Stimulated activated CD8-positive, alpha-beta memory T cell treated with anti-CD3 and anti-CD28 coated beads, Interleukin-12 subunit alpha, Interleukin-12 subunit beta, amount 100 ng/mL, for 24 hours (primary cell): ENCODE data around the gene AUTS2.
"Not testable (repeated sequence)": the region's sequence is repeated elsewhere in the genome, so short reads cannot be mapped to it uniquely, and the experiment has no call there.

Source experiments
- DNase-seq: peaks from one replicate; pipeline ENCODE4 v3.0.0-alpha.2; 2020; ENCODE audit errors: extremely low read depth

Gene AUTS2

DNA sequence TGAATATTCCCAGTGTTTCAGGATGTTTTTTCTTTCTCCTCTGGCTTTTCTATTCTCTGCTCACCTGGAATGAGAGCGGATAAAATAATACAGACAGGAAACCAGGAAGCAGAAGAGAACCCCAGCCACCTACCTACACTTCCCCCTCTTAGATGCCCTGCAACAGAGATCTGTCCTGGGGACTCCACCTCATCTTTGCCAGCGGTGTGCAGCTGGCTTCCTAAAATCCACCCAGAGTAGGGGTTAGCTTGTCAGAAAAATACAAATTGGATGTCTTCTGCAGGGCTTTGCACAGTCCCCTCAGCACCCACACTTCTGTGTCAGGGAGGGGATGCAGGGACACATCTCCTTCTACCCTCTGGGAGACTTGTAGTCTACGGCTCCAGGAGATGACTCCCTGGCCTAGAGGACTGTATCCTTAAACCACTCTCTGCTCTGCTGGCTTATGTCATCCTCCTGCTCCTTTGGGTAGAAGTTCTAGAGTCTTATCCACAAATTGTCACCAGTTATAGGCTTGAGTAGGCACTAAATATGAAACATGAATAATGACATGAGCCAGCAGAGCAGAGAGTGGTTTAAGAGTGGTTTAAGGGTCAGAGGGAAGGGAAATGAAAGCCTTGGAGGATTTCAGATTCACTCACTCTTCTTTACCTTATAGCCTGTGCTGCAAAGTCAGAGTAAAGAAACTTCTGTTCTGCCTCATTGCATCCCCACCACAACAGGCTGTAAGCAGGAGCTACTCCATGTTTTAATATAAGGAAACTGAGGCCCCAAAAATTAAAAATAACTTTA is 749.4 kb downstream of the AUTS2 start:
- no peak for DNase-seq

DNA sequence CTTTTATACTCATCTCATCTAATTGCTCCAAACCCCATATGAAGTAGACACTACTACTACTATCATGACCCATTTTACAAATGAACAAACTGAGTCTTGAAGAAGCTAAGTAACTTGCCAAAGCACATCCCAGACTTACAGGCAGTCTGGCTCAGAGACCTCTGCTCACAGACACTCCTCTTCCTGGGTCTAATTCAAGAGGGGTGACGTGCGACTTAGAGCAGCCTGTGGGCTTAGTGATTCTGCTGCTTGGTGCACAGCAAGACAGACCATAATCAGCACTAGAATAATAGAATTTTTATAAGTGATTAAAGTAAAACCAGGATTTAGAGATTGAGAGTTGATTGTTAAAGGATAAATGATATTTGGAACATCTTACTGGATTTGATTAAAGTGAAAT is 750.8 kb downstream of the AUTS2 start:
- DNase-seq = no peak

DNA sequence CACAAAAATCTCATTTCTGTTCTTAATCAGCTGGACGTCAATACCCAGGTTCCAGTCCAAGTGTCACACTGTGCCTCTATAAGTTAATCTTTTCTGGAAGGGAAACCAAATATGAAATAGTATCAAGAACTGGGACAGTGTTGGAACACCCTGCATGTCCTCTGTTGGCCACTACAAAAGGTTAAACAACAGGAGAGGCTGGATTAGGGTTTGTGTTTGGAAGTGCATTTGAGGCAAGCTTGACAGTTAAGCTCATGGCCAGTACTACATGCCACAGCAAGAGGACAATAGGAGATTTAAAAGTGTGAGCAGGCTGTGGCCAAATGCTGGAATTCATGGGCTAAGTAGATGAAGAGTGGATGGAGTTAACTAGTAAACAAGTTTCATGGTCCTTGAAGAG is 751.5 kb downstream of the AUTS2 start:
- no peak for DNase-seq

DNA sequence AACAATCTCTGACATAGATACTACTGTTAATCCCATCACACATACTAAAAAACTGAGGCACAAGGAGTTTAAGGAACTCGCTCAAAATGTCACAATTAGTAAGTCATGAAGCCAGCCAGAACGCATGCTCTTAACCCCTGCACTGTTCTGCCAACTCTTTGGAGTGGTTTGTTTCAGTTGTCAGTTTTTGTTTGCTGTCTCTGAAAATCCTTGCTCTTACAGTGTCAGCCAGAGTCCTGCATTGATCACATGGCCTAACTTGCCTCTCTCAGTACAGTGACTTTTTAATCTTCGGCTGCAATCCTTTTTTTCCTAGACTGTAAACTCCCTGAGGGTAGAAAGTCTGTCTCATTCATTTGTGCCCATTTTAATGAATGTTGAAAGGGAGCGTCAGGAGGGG is 753.8 kb downstream of the AUTS2 start:
- DNase-seq = no peak

DNA sequence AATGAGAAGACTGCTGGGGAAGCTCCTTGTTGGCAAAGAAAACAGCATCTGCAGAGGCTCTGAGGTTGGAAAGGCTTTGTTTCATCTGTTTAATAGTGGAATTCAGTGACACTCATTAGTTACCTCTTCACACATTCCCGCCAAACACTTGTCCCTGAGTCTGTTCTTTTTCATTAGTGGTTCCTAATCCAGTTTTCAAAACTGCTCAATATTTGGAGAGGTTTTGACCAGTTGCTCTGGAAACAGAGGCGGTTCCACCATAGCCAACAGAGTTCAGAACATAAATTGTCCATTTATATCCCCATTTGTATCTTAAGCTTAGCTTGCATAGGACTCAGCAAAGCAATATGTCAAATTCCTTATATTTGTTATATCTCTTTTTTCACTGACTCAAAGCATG is 754.6 kb downstream of the AUTS2 start:
- no peak for DNase-seq

DNA sequence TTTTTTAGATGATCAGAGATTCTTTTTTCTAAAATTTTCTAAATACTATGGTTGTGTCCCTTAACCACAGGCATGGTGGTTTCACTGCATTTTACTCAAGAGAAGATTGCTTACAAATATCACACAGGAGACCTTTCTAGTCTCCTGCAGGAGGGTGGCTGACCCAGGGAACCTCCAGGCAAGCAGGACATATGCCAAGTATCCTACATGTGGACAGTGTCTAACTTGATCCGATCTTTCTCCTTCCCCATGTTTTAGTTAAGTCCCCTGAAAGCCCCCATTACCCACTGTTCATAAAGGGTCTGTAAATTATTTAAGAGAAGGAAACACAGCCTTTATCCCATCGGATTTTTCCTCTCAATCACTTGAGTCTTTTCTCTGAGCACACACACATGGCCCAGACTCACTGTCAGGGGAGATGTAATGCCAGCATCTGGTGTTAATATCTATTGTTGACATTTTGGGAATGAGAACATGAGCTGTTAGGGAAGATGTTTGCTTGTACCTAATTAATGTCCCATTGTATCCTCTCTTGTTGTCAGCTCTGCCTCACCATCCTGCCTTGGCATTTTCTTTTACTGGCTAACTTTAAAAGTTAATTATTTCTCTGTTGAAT is 755.2 kb downstream of the AUTS2 start:
- no peak for DNase-seq

DNA sequence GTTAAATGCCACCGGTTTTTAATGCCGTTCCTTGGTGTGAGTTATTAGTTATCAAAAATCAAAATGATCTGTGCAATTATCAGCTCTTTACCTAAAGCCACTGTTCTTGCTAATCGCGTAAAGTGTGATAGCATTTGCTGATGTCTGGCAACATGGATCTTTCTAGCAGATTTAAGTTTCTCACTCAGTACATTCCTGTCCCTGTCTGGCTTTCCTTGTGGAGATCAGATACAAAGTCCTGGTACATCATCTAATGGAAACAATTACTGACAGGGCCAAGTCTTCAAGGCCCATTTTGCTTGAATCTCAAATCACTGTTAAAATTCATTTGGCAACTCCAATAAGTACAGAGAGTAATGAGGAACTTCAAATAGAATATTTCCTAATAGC is 755.7 kb downstream of the AUTS2 start:
- no peak for DNase-seq

DNA sequence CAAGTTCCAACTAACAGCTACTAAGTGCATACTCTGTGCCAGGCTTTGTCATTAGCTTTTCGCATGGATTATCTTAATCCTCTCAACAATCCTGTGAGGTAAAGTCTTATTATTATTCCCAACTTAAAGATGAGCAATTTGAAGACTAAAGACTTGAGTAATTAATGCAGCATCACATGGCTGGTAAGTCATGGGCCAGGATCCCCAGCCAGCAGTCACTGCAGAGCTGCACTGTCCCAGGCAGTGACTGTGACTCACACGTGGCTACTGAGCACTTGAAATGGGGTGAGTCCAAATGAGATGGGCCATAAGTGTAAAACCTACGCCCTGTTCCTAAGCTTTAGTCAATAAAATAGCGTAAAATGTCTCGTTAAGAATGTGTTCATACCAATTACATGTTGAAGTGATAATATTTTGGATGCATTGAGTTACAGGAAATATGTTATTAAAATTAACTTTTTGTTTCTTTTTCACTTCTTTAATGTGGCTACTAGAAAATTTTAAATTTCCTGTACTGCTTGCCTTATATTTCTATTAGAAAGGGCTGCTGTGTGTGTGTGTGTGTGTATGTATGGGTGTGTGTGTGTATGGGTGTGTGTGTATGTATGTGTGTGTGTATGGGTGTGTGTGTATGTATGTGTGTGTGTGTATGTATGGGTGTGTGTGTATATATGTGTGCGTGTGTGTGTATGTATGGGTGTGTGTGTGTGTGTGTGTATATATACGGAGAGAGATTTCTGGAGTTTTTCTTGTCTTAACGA is 756.3 kb downstream of the AUTS2 start:
- no peak for DNase-seq

DNA sequence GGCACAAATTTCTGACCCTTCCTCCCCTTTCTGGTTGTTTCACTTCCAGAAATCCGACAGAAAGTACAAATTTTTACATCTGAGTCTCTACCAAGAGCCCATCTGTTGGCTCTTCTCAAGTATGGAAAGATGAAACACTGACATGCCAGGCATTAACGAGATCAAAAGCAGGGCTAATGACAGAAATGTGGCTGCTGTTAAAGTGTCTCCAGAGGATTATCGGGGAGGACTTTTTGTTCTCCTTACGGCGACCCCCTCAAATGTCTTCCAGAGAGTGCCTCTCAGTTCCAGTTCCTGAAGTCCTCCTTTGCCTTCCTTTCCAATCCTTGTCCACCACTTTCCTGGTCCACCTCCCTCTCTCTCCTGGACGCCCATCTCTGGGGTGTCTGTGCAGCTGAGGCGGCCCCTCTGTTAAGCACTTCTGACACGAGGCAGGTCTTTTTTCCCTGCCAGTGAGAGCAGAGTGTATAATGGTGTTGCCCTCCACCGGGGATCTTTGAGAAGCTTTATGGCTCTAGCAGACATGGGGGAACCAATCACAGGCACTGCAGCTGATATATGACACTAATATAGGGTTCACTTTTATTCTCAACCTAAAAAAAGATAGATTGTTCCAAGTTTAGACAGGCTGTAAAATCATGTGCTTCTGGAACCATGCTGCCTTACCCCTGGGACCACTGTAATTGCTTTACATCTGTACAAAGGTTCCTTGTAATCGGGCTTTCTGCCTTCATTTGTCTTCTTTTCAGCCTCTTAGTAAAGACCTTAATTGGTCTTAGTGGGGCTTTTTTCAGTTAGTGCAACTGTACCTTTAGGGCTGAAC is 757.1 kb downstream of the AUTS2 start:
- no peak for DNase-seq

DNA sequence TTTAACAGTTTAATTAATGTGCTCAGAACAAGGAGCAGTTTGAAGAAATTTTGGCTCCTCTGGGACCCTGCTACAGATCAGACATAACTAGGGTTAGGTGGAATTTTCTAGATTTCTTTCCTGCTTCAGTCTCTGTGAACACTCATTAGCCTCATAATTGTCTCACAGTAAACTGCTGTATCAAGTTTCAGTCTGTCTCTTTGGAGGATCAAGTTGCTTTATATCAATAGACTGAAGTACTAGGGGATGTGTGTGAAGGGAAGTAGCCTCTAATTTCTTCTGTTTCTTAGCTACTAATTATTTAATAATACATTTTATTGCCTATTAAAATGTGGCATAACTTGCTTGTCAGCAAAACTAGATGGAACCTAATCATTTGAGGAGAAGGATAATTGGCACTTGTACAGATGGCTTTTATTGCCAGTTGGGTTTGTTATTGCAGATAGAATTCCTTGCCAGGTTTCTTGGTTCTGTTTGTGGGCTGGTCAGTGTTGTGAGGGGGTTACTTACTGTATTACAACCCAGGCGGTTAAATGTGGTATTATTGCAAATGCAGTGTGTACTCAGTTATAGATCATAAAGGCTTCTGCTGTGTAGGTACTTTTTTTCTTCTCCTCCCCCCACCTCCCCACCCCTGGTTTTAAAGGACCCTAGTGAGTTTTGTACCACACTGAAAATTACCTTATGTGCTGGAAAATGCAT is 758.0 kb downstream of the AUTS2 start:
- DNase-seq = no peak

DNA sequence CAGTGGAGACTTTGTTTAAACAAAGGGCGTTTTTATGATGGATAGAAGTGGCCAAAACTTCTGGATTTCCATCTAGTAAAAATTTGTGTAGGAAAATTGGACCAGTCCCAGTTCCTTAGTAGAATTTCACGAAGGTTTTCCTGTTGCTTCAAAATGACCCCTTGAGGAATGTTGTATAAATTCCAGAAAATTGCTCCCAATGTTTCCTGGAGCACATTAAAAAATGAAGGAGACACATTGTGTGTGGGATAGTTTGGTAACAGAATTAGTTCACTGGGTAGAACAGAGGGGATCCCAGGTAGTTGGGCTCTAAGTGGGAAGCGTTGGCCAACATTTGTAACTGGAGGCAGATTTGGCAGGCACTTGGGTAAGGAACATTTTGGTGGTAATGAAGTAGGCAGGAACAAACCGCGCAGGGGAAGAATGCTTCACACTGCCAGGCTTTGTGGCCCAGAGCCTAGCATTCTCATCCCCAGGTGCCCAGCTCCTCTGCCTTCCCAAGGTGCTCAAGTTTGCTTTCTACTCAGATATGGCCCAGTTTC is 758.6 kb downstream of the AUTS2 start:
- DNase-seq = no peak

DNA sequence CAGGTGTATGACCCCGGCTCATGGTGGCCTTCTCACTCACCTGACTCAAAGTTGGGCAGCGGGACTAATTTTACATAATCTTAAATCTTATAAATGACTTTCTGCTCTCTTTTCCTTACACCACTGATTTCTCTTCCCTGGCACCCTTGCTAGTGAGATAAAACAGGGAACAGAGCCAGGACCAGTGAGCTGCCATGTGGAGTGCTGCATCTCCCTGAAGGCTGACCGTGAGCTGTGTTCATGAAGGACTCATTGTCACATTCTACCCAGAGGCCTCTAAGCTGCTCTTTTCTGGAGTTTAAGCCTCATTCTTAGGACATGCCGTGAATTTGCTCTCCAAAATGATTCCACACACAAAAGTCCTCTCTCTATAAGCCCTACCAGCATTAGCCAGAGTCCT is 762.3 kb downstream of the AUTS2 start:
- no peak for DNase-seq

DNA sequence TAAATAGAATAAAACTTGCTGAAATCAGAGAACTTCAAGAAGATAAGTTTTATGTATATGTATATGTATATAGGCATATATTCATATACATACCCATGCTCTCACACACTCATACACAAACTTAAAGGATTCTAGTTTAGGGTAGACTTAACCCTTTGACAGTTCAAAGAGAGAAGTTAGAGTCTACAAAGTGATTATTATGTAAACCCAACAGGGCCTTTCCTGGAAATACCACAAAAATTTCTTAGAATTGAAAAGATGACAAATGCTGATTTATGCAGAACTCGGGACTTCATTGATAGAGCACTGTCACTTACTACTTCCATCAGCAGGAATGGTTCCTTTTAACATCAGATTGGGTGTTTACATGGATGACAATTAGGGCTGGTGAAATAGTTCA is 763.5 kb downstream of the AUTS2 start:
- DNase-seq = no peak

DNA sequence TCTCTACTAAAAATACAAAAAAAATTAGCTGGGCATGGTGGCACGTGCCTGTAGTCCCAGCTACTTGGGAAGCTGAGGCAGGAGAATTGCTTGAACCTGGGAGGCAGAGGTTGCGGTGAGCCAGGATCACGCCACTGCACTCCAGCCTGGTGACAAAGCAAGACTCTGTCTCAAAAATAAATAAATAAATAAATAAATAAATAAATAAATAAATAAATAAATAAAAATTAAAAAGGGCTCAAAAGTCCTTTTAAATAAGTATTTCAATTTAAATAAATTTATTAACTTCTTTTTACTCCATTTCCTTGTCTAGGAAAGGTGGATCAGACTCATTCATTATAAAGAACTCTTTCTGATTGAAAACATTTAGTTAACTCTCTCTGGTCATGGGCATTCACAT is 766.1 kb downstream of the AUTS2 start:
- not testable (repeated sequence) for DNase-seq

DNA sequence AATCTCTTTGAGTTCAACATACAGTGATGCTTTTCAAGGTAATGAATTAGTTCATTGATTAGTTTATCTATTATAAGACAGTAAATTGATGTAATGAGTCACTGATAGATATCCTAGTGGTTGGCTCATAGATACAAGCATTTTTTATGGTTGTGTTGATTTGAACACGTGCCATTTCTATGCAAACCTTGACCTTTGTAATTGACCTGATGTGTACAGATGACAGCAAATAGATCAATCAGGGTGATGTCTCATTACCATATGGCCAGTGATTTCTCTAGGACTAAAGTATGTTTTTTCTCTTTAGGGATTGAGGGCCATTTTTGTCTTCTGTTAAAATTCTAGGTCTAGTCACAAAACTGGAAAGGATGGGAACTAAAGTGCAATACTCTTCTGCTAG is 773.4 kb downstream of the AUTS2 start:
- no peak for DNase-seq

DNA sequence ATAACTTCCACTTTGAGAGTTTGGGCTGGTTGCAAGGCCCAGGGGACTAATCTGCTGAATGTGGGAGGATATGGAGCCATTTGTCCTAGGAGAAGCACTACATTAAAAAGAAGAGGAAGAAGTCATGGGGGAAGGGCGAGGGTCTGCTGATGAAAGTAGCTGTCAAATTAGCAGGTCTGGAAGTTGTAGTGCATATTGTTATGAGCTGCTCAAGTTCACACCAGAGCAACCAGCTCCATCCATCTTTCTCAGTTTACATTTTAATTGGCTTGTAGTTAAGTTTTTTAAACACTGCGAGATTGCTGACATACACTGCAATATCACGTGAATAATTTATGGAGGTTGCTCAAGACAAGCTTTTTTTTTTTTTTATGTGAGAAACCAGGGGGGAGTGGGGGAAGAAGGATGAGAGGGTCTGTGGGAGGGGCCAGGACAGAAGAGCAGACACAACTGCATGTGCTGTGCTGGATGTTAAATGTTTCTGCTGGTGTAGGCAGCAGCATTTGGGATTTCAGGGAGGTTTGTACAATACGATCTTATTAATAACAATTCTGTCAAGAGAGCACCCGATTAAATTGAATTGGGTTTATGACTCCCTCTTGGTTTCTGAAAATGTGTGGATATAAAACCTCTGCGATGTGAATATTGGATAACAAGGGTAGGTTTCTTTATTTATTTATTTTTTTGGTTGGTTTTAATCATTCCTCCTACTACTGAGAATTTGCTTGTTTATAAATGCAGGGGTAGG is 774.7 kb downstream of the AUTS2 start:
- DNase-seq = no peak

DNA sequence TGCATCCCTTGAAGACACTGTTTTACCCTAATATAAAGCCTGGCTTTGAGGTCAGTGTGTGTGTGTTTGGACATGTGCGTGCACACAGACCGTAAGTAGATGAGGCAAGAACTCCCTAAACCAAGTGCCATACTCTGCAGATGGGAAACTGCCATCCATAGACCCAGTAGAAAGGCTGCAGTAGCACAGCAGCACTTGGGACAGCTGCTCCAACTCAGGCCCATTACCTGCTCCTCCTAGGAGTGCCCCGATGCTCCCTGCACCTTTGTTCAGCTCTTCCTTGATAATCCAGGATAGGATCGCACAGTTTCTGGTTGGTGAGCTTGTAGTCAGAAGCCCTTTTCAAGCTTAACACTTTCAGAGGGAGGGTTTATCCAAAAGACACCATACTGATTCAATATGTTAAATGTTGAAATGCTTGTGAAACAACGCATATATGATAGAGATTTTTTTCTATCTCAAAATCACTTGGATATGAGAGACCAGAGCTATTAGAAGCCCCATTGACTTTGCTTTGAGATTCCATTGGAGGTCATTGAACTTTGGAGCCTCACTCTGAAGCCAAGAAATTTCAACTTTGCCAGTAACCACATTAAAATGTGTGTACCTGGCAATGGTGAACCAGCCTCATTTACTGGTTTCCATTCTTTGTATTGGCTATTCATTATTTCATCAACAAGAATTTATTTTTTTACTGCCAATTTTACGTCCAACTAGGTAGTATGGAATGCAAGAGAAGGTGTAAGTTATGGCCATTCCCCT is 776.7 kb downstream of the AUTS2 start:
- DNase-seq = no peak

DNA sequence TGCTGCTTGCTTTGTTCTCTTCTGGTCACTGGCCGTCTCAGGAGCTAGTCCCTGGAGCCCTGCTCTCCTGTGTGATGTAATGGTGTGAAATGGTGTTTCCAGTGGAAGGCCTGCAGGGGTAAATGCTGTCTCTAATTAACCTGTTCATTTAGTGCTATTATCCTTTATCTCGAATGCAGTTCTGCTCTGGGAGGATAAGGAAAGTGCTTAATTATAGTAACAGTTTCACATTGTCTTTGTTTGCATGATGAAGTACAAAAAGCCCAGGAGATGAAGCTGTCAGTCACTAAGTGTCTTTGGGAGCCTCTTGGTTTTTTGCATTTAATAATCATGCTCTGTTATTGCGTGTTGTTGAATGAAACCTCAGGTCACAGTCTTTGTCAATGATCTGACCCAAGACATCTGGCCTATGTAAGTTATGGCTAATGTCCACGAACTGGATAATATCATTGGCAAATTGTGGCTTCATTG is 778.3 kb downstream of the AUTS2 start:
- no peak for DNase-seq

DNA sequence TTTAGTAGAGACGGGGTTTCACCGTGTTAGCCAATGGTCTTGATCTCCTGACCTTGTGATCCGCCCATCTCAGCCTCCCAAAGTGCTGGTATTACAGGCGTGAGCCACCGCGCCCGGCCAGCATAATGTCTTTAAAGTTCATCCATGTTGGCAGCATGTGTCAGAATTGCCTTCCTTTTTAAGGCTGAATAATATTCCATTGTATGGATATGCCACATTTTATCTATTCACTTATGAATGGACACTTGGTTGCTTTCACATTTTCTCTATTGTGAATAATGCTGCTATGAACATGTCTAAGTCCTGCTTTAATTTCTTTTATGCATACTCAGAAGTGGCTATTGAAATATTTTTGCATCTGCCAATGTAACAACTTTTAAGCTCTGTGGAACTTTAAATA is 779.7 kb downstream of the AUTS2 start:
- DNase-seq = no peak

DNA sequence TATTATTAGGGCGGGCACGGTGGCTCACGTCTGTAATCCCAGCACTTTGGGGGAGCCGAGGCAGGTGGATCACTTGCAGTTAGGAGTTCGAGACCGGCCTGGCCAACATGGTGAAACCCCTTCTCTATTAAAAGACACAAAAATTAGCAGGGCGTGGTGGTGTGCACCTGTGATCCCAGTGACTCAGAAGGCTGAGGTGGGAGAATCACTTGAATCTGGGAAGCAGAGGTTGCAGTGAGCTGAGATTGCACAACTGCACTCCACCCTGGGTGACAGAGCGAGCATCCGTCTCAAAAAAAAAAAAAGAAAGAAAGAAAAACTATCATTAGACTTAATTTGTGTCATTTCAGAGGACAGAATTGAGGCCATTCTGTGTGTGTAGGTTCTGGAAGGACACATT is 780.9 kb downstream of the AUTS2 start:
- no peak for DNase-seq
